ENCODE data around the gene PLCB1. TPM values are rescaled to one million over a fixed set of nuclear protein-coding genes. Genes with fewer than 3 reads are reported as not detected.

PLCB1 gene
- total and polyA plus RNA-seq, 2 of the 4 experiments (the other 2 are of a cell fraction), result 5.6 to 16.1 TPM

DNA sequence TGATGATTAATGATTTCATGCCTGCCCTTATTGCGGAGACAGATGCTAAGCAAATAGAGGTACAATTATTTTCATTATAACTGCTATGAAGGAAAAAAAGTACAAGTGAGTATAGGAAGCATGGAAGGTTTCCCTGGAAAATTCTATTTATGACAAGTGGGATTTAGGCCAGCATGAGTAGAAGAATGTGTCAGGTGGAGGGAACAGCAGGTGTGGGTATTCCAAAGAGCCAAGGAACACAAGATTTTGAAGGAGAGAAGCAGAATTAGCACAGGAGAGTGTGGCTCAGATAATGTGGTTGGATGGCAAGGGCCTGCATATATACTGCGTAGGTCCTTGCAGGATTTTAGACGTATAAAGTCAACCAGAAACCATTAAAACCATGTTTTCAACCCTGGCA is 11.4 kb downstream of the PLCB1 start:
- Histone ChIP-seq H2BK5ac (ENCODE audit: low read depth, low read length, poor library complexity, severe bottlenecking) (no peak overlapping the region), H3K36me3 (ENCODE audit: control insufficient read depth, insufficient read depth, low read length) (no peaks in the 10 kb centered on the region), H2BK120ac (ENCODE audit: low read depth, low read length) (no peak overlapping the region), H2BK15ac (ENCODE audit: low read depth, low read length) (no peak overlapping the region), H3K27me3 (ENCODE audit: control insufficient read depth, insufficient read depth, low read length) (no peaks in the 10 kb centered on the region; the same call in 1 of the 2 replicates), H3K4ac (ENCODE audit: low read depth, low read length) (no peak overlapping the region), H3K4me3 (ENCODE audit: insufficient read depth, low read depth, low read length) (no peak overlapping the region), H3K23ac (ENCODE audit: low read depth, low read length) (no peak overlapping the region), H4K5ac (ENCODE audit: low read depth, low read length) (no peak overlapping the region), H2BK20ac (ENCODE audit: low read depth, low read length) (no peak overlapping the region), H3K9me3 (ENCODE audit: control insufficient read depth, insufficient read depth, low read length) (no peaks in the 10 kb centered on the region), H4K91ac (ENCODE audit: insufficient read depth, low read depth, low read length) (no peak overlapping the region), H2AFZ (replicated peaks; ENCODE audit: low read length, poor library complexity) (no peak overlapping the region), H3K79me1 (ENCODE audit: low read depth in 1 of 2, low read length in 2 of 2) (peaks cover 17 to 29% of the 10 kb centered on the region in 2 experiments), H4K20me1 (ENCODE audit: insufficient read depth, low read length) (peaks cover 14% of the 10 kb centered on the region; the same call in 1 of the 2 replicates), H3K27ac (ENCODE audit: insufficient read depth, low read length) (no peak overlapping the region), H3K9me1 (ENCODE audit: insufficient read depth, low read length) (peaks cover 10% of the 10 kb centered on the region; the same call in 1 of the 2 replicates), H2AK5ac (ENCODE audit: low read depth, low read length) (no peak overlapping the region), H2AK9ac (replicated peaks; ENCODE audit: low read depth, low read length, poor library complexity) (no peak overlapping the region), H4K8ac (ENCODE audit: low read depth in 2 of 2, low read length in 2 of 2) (no peak overlapping the region), H3K56ac (ENCODE audit: extremely low read depth, insufficient read depth, low read length) (no peak overlapping the region), H3K4me1 (ENCODE audit: control insufficient read depth, insufficient read depth, low read length) (peaks cover 5% of the 10 kb centered on the region; the same call in 1 of the 2 replicates), H3K18ac (ENCODE audit: low read depth, low read length) (no peak overlapping the region), H3K14ac (replicated peaks; ENCODE audit: low read depth, low read length) (no peak overlapping the region), H3K9ac (ENCODE audit: low read depth, low read length) (no peak overlapping the region), H3K4me2 (ENCODE audit: low read depth, low read length) (no peak overlapping the region)
- ChIA-PET CTCF (no interaction called here), POLR2A (ENCODE audit: unreplicated experiment) (no interaction called here)
- dilution Hi-C loops (cut with HindIII; ENCODE audit: low sequenced_read_pairs, unreplicated experiment) (no loop called here), intact Hi-C loops (cut with micrococcal nuclease) (no loop called here), in situ Hi-C loops (cut with MboI; ENCODE audit: low sequenced_read_pairs) (no loop called here)
- BruUV-seq (replicated peaks), result no TSS peak
- DNase-seq (no peak), ATAC-seq (ENCODE audit: low read depth) (no peak)
- TF ChIP-seq FOS (IDR thresholded peaks at IDR 0.05; ENCODE audit: low read depth, low read length) (no peak), RCOR1 (IDR thresholded peaks at IDR 0.05; ENCODE audit: insufficient replicate concordance, low read length) (no peak), MXI1 (IDR thresholded peaks at IDR 0.05; ENCODE audit: borderline replicate concordance, low read depth, low read length) (no peak)
- WGBS, 2 experiments (ENCODE audit: extremely low coverage in 2 of 2, insufficient read length in 1 of 2), result no CpG with 5 or more reads among the region's 3 CpGs
